A549 (cell line): Measurements from ENCODE around the gene MAP3K15.

Source experiments
- FOSB ChIP-seq: fragments of 250-450 bp; sonication (Bioruptor Pico); IDR thresholded peaks from 2 replicates; pipeline ENCODE4 v1.5.0; 2020; ENCODE audit warnings: mild to moderate bottlenecking, moderate library complexity
- FOXS1 ChIP-seq: fragments of 250-450 bp; sonication (Bioruptor Pico); IDR thresholded peaks from 2 replicates; pipeline ENCODE4 v1.5.0; 2020; ENCODE audit warnings: mild to moderate bottlenecking, moderate library complexity
- MAFK ChIP-seq: fragments of 450-650 bp; IDR thresholded peaks from 2 replicates; pipeline ENCODE4 v1.6.1; 2014; ENCODE audit not compliant: partially characterized antibody
- MAZ ChIP-seq: fragments of 150-350 bp; IDR thresholded peaks from 2 replicates; pipeline ENCODE4 v1.6.1; 2014; ENCODE audit warnings: antibody characterized with exemption, low read depth, low read length, borderline replicate concordance
- MYC ChIP-seq: IDR thresholded peaks from 2 replicates; pipeline ENCODE4 v1.6.1; 2012; ENCODE audit warnings: mild to moderate bottlenecking, inconsistent platforms, low read length, improper control_type of control experiment, borderline replicate concordance
- NPAS2 ChIP-seq: fragments of 250-450 bp; sonication (Bioruptor Pico); IDR thresholded peaks from 2 replicates; pipeline ENCODE4 v1.8.0; 2022; ENCODE audit warnings: mild to moderate bottlenecking, moderate library complexity, borderline replicate concordance
- POLR2A ChIP-seq: IDR thresholded peaks from 2 replicates; pipeline ENCODE4 v1.6.1; 2012; ENCODE audit warnings: mild to moderate bottlenecking, low read length
- RAD21 ChIP-seq, 2 experiments: fragments of >200 bp in 1 of 2; sonication (Bioruptor Twin) in 1 of 2; formaldehyde crosslinking in 1 of 2; IDR thresholded peaks in 1 of 2; conservative IDR thresholded peaks in 1 of 2; 2 replicates in 1 of 2; 3 replicates in 1 of 2; pipeline ENCODE4 v1.6.1; 2012 to 2018; ENCODE audit warnings: inconsistent platforms in 1 of 2
- TF ChIP-seq, protein P1 (sequence below): fragments of >200 bp; sonication (Bioruptor Twin); formaldehyde crosslinking; IDR thresholded peaks from 3 replicates; pipeline ENCODE4 v1.5.1; 2016
- TF ChIP-seq, protein P2 (sequence below): IDR thresholded peaks from 2 replicates; pipeline ENCODE4 v1.6.1; 2012
- TF ChIP-seq, protein P3 (sequence below): IDR thresholded peaks from 2 replicates; pipeline ENCODE4 v1.6.1; 2012
- TF ChIP-seq, protein P4 (sequence below): fragments of 200-600 bp; sonication (generic); IDR thresholded peaks from 2 replicates; pipeline ENCODE4 v1.6.1; 2016; ENCODE audit warnings: antibody characterized with exemption, mild to moderate bottlenecking, moderate library complexity

DNA sequence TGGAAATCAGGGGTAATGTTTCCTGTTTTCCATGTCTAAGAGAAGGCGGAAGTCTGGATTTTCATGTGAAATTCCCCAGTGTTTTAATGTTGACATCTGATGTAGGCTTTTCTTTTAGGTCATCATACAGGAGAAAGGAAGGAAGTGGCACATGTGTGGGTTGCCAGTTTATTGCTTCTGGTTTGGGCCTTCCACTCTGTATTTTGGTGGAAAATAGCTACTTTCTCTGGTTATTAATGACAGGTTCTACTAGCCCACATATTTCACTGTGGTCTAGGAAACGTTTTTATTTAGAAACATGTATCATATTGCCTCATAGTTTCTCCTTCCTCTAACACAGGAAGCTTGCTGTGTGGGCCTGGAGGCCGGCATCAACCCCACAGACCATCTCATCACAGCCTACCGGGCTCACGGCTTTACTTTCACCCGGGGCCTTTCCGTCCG lies 164.3 kb downstream of the MAP3K15 start:
- TF ChIP-seq, protein P1, sequence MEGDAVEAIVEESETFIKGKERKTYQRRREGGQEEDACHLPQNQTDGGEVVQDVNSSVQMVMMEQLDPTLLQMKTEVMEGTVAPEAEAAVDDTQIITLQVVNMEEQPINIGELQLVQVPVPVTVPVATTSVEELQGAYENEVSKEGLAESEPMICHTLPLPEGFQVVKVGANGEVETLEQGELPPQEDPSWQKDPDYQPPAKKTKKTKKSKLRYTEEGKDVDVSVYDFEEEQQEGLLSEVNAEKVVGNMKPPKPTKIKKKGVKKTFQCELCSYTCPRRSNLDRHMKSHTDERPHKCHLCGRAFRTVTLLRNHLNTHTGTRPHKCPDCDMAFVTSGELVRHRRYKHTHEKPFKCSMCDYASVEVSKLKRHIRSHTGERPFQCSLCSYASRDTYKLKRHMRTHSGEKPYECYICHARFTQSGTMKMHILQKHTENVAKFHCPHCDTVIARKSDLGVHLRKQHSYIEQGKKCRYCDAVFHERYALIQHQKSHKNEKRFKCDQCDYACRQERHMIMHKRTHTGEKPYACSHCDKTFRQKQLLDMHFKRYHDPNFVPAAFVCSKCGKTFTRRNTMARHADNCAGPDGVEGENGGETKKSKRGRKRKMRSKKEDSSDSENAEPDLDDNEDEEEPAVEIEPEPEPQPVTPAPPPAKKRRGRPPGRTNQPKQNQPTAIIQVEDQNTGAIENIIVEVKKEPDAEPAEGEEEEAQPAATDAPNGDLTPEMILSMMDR: no peak
- TF ChIP-seq, protein P2, sequence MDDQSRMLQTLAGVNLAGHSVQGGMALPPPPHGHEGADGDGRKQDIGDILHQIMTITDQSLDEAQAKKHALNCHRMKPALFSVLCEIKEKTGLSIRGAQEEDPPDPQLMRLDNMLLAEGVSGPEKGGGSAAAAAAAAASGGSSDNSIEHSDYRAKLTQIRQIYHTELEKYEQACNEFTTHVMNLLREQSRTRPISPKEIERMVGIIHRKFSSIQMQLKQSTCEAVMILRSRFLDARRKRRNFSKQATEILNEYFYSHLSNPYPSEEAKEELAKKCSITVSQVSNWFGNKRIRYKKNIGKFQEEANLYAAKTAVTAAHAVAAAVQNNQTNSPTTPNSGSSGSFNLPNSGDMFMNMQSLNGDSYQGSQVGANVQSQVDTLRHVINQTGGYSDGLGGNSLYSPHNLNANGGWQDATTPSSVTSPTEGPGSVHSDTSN: no peak
- TF ChIP-seq RAD21 (conservative IDR thresholded peaks at IDR 0.05 in 1 of 2, IDR thresholded peaks at IDR 0.05 in 1 of 2): no peak
- no peak for TF ChIP-seq MAZ
- no peak for TF ChIP-seq NPAS2
- TF ChIP-seq, protein P3, sequence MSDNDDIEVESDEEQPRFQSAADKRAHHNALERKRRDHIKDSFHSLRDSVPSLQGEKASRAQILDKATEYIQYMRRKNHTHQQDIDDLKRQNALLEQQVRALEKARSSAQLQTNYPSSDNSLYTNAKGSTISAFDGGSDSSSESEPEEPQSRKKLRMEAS: no peak
- TF ChIP-seq, protein P4, sequence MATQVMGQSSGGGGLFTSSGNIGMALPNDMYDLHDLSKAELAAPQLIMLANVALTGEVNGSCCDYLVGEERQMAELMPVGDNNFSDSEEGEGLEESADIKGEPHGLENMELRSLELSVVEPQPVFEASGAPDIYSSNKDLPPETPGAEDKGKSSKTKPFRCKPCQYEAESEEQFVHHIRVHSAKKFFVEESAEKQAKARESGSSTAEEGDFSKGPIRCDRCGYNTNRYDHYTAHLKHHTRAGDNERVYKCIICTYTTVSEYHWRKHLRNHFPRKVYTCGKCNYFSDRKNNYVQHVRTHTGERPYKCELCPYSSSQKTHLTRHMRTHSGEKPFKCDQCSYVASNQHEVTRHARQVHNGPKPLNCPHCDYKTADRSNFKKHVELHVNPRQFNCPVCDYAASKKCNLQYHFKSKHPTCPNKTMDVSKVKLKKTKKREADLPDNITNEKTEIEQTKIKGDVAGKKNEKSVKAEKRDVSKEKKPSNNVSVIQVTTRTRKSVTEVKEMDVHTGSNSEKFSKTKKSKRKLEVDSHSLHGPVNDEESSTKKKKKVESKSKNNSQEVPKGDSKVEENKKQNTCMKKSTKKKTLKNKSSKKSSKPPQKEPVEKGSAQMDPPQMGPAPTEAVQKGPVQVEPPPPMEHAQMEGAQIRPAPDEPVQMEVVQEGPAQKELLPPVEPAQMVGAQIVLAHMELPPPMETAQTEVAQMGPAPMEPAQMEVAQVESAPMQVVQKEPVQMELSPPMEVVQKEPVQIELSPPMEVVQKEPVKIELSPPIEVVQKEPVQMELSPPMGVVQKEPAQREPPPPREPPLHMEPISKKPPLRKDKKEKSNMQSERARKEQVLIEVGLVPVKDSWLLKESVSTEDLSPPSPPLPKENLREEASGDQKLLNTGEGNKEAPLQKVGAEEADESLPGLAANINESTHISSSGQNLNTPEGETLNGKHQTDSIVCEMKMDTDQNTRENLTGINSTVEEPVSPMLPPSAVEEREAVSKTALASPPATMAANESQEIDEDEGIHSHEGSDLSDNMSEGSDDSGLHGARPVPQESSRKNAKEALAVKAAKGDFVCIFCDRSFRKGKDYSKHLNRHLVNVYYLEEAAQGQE: no peak
- TF ChIP-seq FOSB: no peak
- no peak for TF ChIP-seq POLR2A
- TF ChIP-seq MYC: no peak
- no peak for TF ChIP-seq FOXS1 (CRISPR knock-in tag)
- TF ChIP-seq MAFK: no peak
